ENCODE measurements around the gene EFL1.
"Not testable (repeated sequence)": the region's sequence is repeated elsewhere in the genome, so short reads cannot be mapped to it uniquely, and the experiment has no call there.

The EFL1 gene

GRCh38 chr15:82262422-82263026 is at the start of gene EFL1, which contains the start of gene SAXO2:
Gene EFL1 (minus strand): TSS chr15:82262734. CDS start chr15:82261778, 956 bp downstream.
Gene SAXO2 (plus strand): TSS chr15:82262818. CDS start chr15:82262880, 62 bp downstream.
- DNase-seq, result peak; percentile 90

DNA sequence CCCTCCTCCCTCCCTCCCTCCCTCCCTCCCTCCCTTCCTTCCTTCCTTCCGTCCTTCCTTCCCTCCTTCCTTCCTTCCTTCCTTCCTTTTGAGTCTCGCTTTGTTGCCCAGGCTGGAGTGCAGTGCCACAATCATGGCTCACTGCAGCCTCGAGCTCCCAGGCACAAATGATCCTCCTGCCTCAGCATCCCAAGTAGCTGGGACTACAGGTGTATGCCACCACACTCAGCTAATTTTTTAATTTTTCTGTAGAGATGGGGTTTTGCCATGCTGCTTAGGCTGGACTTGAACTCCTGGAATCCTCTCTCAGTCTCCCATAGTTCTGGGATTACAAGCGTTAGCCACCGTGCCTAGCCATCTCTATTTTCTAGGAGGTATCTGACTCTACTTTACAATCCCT is 48.8 kb upstream of the EFL1 start:
- not testable (repeated sequence) for DNase-seq

DNA sequence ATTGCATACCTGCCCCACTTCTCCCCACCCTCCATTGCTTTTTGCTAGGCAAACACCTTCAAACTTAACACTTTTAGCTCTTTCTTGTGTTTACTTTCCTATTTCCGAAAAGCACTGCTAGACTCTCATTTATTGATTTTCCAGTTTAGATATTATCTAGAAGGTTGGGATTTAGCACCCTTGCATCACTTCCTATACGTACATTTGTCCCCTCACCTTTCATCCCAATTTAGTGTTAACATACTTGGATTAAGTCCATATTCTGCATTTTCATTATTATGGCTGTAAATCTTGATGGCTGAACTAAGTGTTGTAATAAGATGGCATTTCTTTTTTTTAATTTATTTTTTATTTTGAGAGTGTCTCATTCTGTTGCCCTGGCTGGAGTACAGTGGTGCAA is 47.3 kb upstream of the EFL1 start:
- no peak for DNase-seq

DNA sequence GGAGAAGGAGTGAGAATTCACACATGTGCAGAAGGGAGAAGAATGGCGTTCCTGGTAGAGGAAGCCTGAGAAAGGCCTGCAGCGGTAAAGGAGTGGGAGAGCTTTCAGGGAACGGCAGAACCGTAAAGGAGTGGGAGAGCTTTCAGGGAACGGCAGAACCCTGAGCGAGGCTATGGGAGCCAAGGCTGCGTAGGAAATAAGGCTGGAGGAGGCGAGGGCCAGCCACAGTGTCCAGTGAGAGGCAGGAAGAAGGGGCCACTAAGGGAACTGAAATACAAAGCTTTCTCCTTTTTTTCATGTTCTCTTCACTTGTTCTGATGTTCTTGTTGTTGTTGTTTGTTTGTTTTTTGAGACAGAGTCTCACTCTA is 45.2 kb upstream of the EFL1 start:
- DNase-seq, result no peak

DNA sequence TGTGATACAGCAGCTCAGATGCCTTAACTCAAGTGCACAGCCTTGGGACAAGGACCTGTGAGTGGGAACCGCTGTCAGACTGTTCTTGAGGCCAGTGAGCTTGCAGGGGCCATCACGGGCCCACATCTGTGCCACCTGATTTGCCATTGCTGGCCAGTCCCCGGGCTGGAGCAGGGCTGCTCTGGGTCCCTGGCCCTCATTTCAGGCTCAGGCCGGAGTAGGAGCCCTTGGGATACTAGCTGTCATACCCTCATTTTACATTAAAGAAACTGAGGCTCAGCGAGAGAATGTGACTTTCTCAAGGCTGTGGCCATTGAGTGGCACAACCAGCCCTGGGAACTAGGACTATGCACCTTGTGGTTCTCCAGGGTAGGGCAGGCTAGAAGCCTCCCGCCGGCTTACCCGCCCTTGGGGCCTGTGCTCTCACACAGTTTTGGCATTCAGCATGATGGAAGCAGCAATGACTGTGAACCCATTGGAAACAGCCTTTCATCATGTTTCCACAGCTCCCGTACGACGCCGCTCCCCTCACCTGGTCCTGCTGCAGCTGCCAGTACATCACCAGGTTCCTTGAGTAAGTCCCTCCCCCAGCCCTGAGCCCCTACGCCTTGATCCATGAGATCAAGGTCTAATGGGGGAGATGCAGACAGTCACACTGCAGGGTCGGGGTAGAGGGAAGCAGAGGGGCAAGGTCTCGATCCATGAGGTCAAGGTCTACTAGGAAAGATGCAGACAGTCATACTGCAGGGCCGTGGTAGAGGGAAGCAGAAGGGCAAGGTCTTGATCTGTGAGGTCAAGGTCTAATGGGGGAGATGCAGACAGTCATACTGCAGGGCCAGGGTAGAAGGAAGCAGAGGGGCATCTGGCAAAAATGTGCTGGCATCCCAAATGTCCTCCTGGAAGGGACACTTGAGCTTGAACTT is 44.5 kb upstream of the EFL1 start:
- DNase-seq, result no peak

GRCh38 chr15:82305621-82306048 is 43.1 kb upstream of the EFL1 start:
- DNase-seq, result no peak

- no peak for DNase-seq
Observed at GRCh38 chr15:82304778-82305090, 42.2 kb upstream of the EFL1 start.

DNA sequence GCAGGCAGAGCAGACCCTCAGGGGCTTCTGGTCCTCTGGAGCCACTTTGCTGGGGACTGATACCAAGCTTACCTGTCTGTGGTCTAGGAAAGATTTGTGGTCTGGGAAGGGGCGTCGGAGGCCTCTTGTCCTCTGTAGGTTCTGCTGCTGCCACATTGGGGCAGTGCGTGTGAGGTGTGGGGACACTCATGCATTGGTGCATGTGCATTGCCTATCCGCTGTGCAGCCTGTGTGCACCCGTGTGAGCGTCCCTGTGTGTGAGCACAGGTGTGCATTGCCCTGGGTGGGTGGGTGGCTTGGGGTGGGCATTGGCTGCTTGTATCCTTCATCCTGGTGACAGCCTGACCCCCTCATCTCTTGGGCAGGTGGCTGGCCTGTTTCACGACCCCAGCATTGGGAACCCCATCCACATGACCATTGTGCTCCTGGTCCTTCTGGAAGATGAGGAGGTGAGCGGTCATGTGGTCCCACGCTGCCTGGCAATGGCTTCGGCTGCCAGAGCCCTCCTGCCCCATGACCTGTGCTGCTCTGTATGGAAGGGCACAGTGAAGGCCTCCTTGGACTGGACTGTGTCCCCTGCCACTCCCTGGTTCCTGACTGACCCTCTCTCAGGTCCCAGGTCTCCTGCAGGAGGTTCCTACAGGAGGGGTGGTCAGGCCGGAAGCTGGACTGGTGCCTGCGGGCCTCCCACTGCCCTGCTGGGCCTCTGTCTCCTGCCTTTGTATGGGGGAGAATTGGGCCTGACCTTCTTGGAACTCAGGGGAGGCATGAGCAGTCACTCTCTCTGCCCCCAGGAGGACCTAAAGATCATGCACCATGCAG is 41.6 kb upstream of the EFL1 start:
- DNase-seq, result no peak

GRCh38 chr15:82301296-82302016 is 38.9 kb upstream of the EFL1 start:
- no peak for DNase-seq

GRCh38 chr15:82300883-82301282 is 38.3 kb upstream of the EFL1 start:
- DNase-seq, result no peak

DNA sequence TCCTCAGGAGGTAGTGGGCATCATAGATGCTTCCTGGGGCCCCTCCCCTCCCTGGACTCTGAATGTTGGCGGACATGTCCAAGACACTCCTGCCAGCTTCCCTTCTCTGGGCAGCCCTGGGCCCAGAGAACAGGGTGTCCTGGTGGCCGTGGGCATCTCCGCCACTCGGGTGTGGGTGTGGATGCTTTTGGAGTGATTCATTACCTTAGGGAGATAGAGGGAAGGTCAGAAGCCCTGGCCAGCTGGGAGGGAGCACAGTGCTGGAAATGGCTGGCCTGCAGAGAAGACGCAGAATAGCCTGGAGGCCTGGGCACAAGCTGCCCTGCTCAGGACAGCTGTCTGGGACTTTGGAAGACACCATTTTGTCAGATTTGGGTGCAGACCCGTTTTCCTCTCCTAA is 37.8 kb upstream of the EFL1 start:
- not testable (repeated sequence) for DNase-seq

- DNase-seq, result not testable (repeated sequence)
Observed at GRCh38 chr15:82299511-82299914, 37.0 kb upstream of the EFL1 start.

GRCh38 chr15:82298520-82298919 is 36.0 kb upstream of the EFL1 start:
- peak; percentile 51 for DNase-seq

GRCh38 chr15:82298032-82298431 is 35.5 kb upstream of the EFL1 start:
- DNase-seq, result no peak

GRCh38 chr15:82297546-82297945 is 35.0 kb upstream of the EFL1 start:
- DNase-seq, result no peak

- DNase-seq, result no peak
Observed at GRCh38 chr15:82294061-82294690, 31.6 kb upstream of the EFL1 start.

DNA sequence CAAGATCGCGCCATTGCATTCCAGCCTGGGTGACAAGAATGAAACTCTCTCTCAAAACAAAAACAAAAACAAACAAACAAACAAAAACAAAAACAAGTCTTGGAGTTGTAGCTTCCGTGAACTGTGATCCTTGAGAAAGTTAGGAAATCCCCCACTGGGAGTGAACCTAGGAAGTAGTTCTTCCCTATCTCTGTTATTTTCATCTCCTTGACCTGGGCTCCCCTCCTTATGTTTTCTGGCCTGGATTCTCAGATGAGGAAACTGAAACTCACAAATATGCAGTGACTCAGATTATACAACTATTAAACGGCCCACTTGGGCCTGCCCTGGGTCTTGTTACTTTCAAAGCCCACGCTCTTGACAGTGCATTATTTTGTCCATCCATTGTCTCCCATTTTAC is 29.7 kb upstream of the EFL1 start:
- no peak for DNase-seq

DNA sequence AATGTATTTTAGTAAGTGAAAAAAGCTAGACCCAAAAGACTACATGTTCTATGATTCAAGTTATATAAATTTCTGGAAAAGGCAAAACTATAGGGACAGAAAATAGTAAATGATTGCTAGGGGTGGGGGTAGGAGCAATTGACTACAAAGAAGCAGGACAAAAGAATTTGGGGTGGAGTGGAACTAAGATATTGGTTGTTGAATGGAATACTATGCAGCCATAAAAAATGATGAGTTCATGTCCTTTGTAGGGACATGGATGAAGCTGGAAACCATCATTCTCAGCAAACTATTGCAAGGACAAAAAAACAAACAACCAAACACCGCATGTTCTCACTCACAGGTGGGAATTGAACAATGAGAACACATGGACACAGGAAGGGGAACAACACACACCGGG is 25.7 kb upstream of the EFL1 start:
- DNase-seq, result not testable (repeated sequence)

DNA sequence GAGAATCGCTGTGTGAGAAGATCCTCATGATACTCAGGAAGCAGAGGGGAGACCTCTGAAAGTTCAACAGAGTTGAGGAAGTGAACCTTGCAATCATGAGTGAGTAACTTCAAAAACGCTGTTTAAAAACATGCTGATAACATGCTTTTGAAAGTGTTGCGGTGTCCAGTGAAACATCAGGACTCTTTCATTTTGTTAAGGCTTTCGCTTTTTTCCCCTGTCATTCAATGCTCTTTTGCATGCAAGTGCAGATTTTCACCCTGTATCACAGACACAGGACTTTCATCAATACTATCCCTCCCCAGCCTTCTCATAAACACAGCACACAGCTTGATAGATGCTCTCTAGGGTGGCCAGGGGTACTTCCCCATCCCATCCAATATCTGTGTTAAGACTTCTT is 23.9 kb upstream of the EFL1 start:
- not testable (repeated sequence) for DNase-seq

GRCh38 chr15:82284381-82284780 is 21.8 kb upstream of the EFL1 start:
- not testable (repeated sequence) for DNase-seq

- not testable (repeated sequence) for DNase-seq
Observed at GRCh38 chr15:82282386-82282785, 19.9 kb upstream of the EFL1 start.

DNA sequence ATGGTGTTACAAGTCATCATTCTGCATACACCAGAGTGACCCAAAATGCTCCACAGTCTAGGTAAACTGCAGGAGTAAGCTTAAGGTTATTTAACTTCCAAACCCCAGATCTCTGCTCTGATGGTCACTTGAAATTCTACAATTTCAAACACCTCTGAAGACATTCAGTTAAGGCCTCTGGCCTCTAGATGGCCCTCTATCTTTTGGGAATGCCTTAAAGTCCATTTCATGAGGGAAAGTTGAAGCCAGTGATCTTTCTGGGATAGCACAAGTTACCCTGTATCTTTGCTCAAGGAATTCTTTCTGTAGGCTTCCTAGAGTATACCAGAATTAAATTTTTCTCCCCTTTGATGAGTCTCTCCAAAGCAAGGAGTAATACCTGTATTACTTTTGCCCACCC is 18.7 kb upstream of the EFL1 start:
- not testable (repeated sequence) for DNase-seq
